ENCODE measurements around the gene ETFB.

GRCh38 chr19:51337141-51337860 lies 28.9 kb downstream of the ETFB start:
- TF ChIP-seq JUND (IDR thresholded peaks at IDR 0.05) (no peak), CTCF (IDR thresholded peaks at IDR 0.05; ENCODE audit: low read depth, low read length, missing input control) (no peak), TAF1 (conservative IDR thresholded peaks at IDR 0.05) (no peak), EGR1 (IDR thresholded peaks at IDR 0.05; ENCODE audit: low read depth in 2 of 2) (no peak)

Data from liver (tissue), 3 donors.